Right hindlimb (tissue), 1 donor: ENCODE measurements around the gene BRD3.

Source experiments
- DNase-seq: peaks from one replicate; pipeline ENCODE4 v3.0.0-alpha.2; 2018

The BRD3 gene

GRCh38 chr9:134066526-134066912 lies 1.3 kb downstream of the BRD3 start:
- peak; percentile 38 for DNase-seq

DNA sequence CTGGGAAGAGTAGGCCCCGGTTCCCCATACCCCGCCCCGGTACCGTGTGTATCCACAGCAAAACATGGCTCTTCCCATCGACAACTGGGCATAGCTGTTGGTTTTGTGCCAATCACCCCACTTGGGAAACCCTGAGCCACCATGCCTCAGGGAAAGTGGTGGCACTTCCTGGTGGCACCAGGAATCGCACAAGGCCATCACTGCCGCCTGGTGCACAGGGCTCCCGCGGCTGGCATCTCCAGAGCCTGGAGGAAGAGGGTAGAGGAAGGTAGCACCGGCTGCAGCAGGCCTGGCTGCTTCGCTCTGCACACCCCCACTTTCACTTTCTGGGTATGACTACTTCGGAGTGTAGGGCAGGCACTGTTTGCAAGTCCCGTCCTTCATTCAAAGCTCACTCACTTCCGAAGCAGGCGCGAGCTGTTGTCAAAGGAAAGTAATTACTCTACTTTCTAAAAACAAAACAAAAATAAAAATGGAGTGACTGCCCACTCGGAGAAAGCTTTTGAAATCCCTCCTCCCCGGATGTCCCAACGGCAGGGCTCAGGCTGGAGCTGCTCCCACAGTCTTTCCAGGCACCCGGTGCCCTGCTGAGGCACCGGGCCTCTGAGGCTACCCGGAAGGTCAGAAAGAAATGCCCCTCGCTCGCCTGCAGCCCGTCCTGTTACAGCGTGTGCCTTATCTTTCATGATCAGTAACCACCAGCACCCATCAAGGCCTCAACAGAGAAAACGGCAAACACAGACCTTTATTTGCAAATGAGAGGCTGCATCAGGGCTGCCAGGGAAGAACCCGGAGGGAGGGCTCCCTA lies 2.0 kb downstream of the BRD3 start:
- peak; percentile 33 for DNase-seq

- peak; percentile 16 for DNase-seq
Measured at GRCh38 chr9:134064711-134065110, 3.1 kb downstream of the BRD3 start.

DNA sequence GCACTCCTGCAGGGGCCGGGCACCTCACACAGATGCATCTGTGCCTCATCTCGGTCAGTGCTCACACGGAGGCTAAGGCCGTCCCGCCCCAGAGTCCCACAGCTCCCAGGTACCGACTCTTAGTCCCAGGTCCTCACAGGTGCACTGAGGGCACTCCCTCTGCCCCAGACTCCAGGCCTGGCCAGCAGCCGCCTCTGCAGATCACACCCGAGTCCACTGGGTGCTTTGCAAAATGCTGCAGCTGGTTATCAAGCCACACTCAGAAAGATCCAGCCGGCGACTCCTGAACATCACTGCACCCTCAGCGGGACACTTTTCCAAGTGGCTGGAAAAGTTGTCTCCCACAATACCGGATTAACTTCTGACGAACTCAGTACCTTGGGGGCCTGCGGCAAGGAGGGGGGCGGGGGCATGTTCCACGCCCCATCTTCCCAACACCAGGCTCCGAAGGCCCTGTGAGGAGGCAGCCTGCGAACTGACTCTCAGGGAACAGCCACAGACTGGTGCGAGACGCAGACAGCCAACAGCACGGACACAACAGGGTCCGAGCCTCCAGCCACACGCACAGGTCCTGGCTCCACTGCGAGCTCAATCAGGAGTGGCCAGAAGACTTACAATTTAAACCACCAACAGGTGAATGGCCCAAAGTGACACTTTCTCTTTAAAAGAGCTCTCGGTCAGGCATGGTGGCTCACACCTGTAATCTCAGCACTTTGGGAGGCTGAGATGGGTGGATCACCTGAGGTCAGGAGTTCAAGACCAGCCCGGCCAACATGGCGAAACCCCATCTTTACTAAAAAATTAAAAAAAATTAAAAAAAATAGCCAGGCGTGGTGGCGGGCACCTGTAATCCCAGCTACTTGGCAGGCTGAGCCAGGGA lies 4.0 kb downstream of the BRD3 start:
- DNase-seq, result no peak

- DNase-seq, result peak; percentile 17
Measured at GRCh38 chr9:134063088-134063570, 4.7 kb downstream of the BRD3 start.

GRCh38 chr9:134062461-134063087 lies 5.3 kb downstream of the BRD3 start:
- DNase-seq, result peak; percentile 21

- peak; percentile 75 for DNase-seq
Measured at GRCh38 chr9:134061688-134062371, 6.0 kb downstream of the BRD3 start.

GRCh38 chr9:134061019-134061687 lies 6.7 kb downstream of the BRD3 start:
- peak; percentile 21 for DNase-seq

DNA sequence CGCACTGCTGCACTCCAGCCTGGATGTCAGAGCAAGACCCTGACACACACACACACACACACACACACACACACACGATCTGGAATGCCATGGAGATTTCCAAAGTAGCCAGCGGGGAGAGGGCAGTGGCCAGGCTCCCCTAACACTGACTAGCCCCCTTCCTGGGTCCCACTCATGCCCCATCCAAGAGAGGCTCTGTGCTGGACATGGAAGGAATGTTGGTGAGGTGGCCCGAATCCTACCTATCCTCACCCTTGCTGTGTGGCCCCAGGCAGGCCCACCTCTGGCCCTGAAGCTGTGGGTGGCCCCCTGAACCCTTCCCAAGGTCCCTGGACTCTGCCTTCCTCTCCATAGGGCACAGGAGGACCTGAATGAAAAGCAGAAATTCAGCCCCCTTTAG lies 7.3 kb downstream of the BRD3 start:
- no peak for DNase-seq

GRCh38 chr9:134059661-134060395 lies 8.0 kb downstream of the BRD3 start:
- peak; percentile 22 for DNase-seq

- peak; percentile 12 for DNase-seq
Measured at GRCh38 chr9:134059188-134059641, 8.6 kb downstream of the BRD3 start.

GRCh38 chr9:134058716-134059115 lies 9.1 kb downstream of the BRD3 start:
- DNase-seq, result no peak

GRCh38 chr9:134057751-134058701 lies 9.8 kb downstream of the BRD3 start:
- DNase-seq, result peak; percentile 30

- no peak for DNase-seq
Measured at GRCh38 chr9:134057307-134057657, 10.5 kb downstream of the BRD3 start.

DNA sequence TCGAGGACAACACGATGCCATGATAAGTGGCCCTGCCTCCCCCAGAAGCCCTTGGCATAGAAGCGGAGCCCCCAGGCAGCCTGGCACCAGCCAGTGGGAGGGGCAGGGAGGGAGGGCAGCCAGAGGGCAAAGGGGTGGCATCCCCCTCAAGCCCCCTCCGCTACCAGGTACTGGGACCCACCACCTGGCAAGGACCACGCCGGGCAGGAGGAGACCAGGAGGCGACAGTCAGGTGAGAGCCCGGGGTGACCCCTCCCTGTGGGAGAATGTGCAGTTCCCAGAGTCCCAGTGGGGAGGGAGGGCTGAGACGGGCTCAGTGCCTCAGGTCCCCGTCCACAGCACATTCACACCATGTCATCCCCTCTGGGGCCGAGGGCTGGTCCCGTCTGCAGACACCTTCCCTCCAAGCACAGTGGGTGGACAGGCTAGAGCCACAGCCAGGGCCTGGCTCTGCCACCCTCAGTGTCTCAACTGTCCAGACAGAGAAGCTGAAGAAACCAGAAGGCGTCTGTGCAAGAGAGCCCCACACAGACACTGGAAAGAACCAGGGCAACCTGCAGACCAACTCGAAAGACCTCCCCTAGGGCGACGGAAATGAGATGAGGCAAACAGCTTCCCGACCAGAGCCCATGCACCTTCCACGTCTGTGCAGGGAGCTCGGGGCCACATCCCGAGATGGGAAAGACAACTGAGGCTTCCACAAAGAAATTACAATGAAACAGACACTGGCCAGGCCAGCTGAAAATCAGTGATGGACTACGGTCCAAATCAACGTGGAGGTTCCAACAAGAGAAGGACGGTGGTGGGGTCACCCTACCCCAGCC lies 11.1 kb downstream of the BRD3 start:
- DNase-seq, result peak; percentile 26

DNA sequence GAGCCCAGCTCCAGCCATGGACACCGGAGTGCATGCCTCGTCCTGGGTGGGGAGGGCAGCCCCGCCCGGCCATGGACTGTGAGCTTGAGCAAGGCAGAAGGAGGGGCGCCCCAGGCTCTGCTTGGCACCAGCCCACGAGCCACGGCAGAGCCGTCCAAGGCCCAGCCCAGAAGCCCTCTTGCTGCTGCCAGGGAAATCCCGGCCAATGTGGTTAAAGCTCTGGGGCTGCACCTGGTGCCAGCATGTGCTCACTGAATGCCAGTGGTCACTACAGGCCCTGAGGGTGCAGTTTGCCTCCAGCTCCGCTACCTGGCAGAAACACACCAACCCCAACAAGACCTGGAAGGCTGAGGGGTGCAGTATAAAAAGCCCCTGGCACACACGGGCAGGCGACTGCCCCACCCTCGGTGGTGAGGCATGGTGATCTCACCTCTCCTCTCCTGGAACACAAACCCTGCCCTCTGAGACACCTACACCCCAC lies 11.8 kb downstream of the BRD3 start:
- DNase-seq, result peak; percentile 83

DNA sequence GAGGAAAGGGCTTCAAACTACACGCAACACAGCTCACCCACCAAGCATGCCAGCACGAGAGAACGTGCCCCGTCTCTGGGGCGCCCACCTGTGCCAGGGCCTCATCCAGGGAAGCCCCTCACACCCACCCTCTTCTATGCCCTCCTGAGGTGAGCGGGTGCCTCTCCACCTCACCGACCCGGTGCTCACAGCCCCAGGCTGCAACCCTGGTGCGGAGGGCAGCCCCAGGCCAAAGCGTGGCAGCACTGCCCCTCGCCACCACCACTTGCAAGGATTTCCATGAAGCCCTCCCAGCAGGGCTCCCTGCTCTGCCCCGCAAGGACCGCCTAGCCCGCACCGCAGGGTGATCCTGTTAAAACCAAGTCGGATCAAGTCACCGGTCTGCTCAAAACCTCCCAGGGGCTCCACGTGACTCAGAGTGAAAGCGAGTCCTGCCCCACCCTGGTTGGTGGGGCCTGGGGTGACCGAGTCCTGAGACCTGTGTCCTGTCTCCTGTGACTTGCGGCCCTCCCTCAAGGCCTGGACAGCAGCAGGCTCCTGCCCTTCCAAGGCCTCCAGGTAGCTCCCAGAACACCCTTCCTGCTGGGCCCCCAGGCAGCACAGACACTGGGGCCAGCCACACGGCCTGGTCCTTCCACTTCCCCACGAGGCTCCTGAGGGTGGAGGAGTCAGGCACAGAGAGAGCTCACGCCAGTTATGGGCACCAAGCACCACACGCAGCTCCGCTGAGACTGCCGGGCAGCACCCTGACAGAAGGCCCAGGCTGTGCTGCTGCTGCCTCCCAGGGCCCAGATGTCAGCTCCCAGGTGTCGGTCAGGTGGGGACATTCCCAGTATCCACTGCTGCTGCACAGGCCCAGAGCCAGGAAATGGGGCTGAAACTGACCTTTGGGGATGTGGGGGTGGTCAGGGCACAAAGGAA lies 12.7 kb downstream of the BRD3 start:
- peak; percentile 20 for DNase-seq
